ENCODE measurements around the gene UBALD1. TPM values are rescaled to one million over a fixed set of nuclear protein-coding genes. Genes with fewer than 3 reads are reported as not detected.
"Not testable (repeated sequence)": the region's sequence is repeated elsewhere in the genome, so short reads cannot be mapped to it uniquely, and the experiment has no call there.

UBALD1 gene
- total RNA-seq: 32.4 TPM
- long read RNA-seq, transcript UBALD1-201 (3 exons, 1,413 nt): minor isoform, 6 of 29 reads
- long read RNA-seq, transcript UBALD1-205 (1 exons, 2,641 nt): major isoform, 14 of 29 reads
- long read RNA-seq, partial matches to known transcripts: 1 of 29 reads
- long read RNA-seq, other reads (novel, unspliced or antisense): 7 of 29 reads

- ATAC-seq (peak; percentile 71), DNase-seq (peak; percentile 93)
- intact Hi-C loops (cut with micrococcal nuclease): no loop called here
Observed at GRCh38 chr16:4614571-4615383, at the start of gene UBALD1. Gene UBALD1, minus strand, starts transcription at chr16:4614888. Its CDS starts 91 bp downstream, at chr16:4614797.

GRCh38 chr16:4663777-4664465, 49.2 kb upstream of the UBALD1 start:
- peak; percentile 41 for ATAC-seq
- intact Hi-C loops (cut with micrococcal nuclease): no loop called here
- DNase-seq: peak; percentile 52

GRCh38 chr16:4663465-4663776, 48.7 kb upstream of the UBALD1 start:
- intact Hi-C loops (cut with micrococcal nuclease): no loop called here
- DNase-seq (no peak), ATAC-seq (no peak)

GRCh38 chr16:4661661-4662060, 47.0 kb upstream of the UBALD1 start:
- no peak for ATAC-seq
- peak; percentile 41 for DNase-seq
- intact Hi-C loops (cut with micrococcal nuclease): no loop called here

- peak; percentile 73 for DNase-seq
- intact Hi-C loops (cut with micrococcal nuclease): no loop called here
- peak; percentile 10 for ATAC-seq
Observed at GRCh38 chr16:4660454-4661007, 45.8 kb upstream of the UBALD1 start.

GRCh38 chr16:4659363-4660353, 45.0 kb upstream of the UBALD1 start:
- ATAC-seq (no peak), DNase-seq (peak; percentile 31)
- intact Hi-C loops (cut with micrococcal nuclease): no loop called here

GRCh38 chr16:4656695-4657686, 42.3 kb upstream of the UBALD1 start:
- intact Hi-C loops (cut with micrococcal nuclease): no loop called here
- no peak for ATAC-seq
- DNase-seq: peak; percentile 29

- intact Hi-C loops (cut with micrococcal nuclease): no loop called here
- peak; percentile 14 for DNase-seq
- ATAC-seq: no peak
Observed at GRCh38 chr16:4656221-4656620, 41.5 kb upstream of the UBALD1 start.

- no peak for ATAC-seq
- DNase-seq: peak; percentile 19
- intact Hi-C loops (cut with micrococcal nuclease): no loop called here
Observed at GRCh38 chr16:4655801-4656200, 41.1 kb upstream of the UBALD1 start.

- no peak for ATAC-seq
- intact Hi-C loops (cut with micrococcal nuclease): no loop called here
- peak; percentile 12 for DNase-seq
Observed at GRCh38 chr16:4654964-4655590, 40.4 kb upstream of the UBALD1 start.

GRCh38 chr16:4654011-4654963, 39.6 kb upstream of the UBALD1 start:
- peak; percentile 16 for DNase-seq
- intact Hi-C loops (cut with micrococcal nuclease): no loop called here
- no peak for ATAC-seq

- intact Hi-C loops (cut with micrococcal nuclease): no loop called here
- ATAC-seq (no peak), DNase-seq (no peak)
Observed at GRCh38 chr16:4652561-4652960, 37.9 kb upstream of the UBALD1 start.

- intact Hi-C loops (cut with micrococcal nuclease): no loop called here
- no peak for ATAC-seq
- no peak for DNase-seq
Observed at GRCh38 chr16:4651827-4652226, 37.1 kb upstream of the UBALD1 start.

- peak; percentile 72 for DNase-seq
- peak; percentile 48 for ATAC-seq
- intact Hi-C loops (cut with micrococcal nuclease): not testable (repeated sequence)
Observed at GRCh38 chr16:4650443-4651074, 35.9 kb upstream of the UBALD1 start.

GRCh38 chr16:4649744-4650442, 35.2 kb upstream of the UBALD1 start:
- DNase-seq (no peak), ATAC-seq (no peak)
- intact Hi-C loops (cut with micrococcal nuclease): no loop called here
